Transverse colon (tissue), 4 donors: ENCODE measurements around the gene CENPF. TPM values are rescaled to one million over a fixed set of nuclear protein-coding genes. Genes with fewer than 3 reads are reported as not detected.

ENCODE experiments used
- DNase-seq: peaks from one replicate; pipeline ENCODE4 v3.0.0-alpha.2; 2019
- H3K27ac ChIP-seq, 4 donors: fragments of 200-600 bp; sonication (generic); 2 replicates each; pipeline ENCODE4 v1.5.1; 2016 to 2018; ENCODE audit warnings: inconsistent platforms in 4 of 4
- H3K27me3 ChIP-seq: fragments of 200-600 bp; sonication (generic); 2 replicates; pipeline ENCODE4 v1.5.1; 2017; ENCODE audit warnings: inconsistent platforms
- H3K36me3 ChIP-seq, 4 donors: fragments of 200-600 bp; sonication (generic); 2 replicates each; pipeline ENCODE4 v1.5.1; 2017 to 2019; ENCODE audit warnings: inconsistent platforms in 4 of 4
- H3K4me1 ChIP-seq, 4 donors: fragments of 200-600 bp; sonication (generic); 2 replicates each; pipeline ENCODE4 v1.5.1; 2017 to 2020; ENCODE audit warnings: inconsistent platforms in 4 of 4
- H3K4me3 ChIP-seq, 4 donors: fragments of 200-600 bp; sonication (generic); 1 replicate in 1 of 4; 2 replicates in 3 of 4; pipeline versions ENCODE4 v1.5.1 to v1.6.1; 2017 to 2019; ENCODE audit warnings: inconsistent platforms in 4 of 4
- H3K9me3 ChIP-seq, 2 donors: fragments of 200-600 bp; sonication (generic); 2 replicates each; pipeline ENCODE4 v1.5.1; 2017 to 2019; ENCODE audit warnings: inconsistent platforms in 2 of 2
- CTCF ChIP-seq, 5 experiments: fragments of 200-600 bp in 3 of 5; fragments of 450-650 bp in 2 of 5; sonication (generic) in 3 of 5; IDR thresholded peaks; 1 replicate in 2 of 5; 2 replicates in 3 of 5; pipeline ENCODE4 v1.5.1; 2016 to 2017; ENCODE audit warnings: antibody characterized with exemption in 5 of 5, inconsistent platforms in 3 of 5, mild to moderate bottlenecking in 2 of 5, moderate library complexity in 1 of 5
- EP300 ChIP-seq: sonication (generic); formaldehyde crosslinking; IDR thresholded peaks from one replicate; pipeline ENCODE4 v1.6.1; 2017; ENCODE audit warnings: antibody characterized with exemption, low read depth
- POLR2A ChIP-seq: fragments of 450-650 bp; IDR thresholded peaks from one replicate; pipeline ENCODE4 v1.6.1; 2016; ENCODE audit warnings: antibody characterized with exemption, mild to moderate bottlenecking, moderate library complexity
- POLR2AphosphoS5 ChIP-seq, 3 donors: sonication (generic); formaldehyde crosslinking; IDR thresholded peaks; one replicate each; pipeline ENCODE4 v1.6.1; 2016; ENCODE audit warnings: antibody characterized with exemption in 3 of 3
- WGBS, 2 donors: methylation state at CpG; one replicate each; pipeline ENCODE4 v1.1.5; 2018; ENCODE audit warnings: low coverage in 1 of 2; 5-methylcytosine and 5-hydroxymethylcytosine counted together
- in situ Hi-C, 4 donors: fragments of 200-750 bp; cut with MboI; loops; one replicate each; pipeline versions ENCODE4 v1.15.0 to v1.15.1; 2017; ENCODE audit warnings: low sequenced_read_pairs in 3 of 4, low pct_ligation_motif_present in 1 of 4, low pct_unique_long_range_greater_than_20kb in 1 of 4
- intact Hi-C: fragments of 100-400 bp; cut with DNase I; formaldehyde crosslinking; loops from one replicate; pipeline ENCODE4 v1.15.1; 2023; ENCODE audit warnings: low total_unique reads
- total RNA-seq, 4 donors: library from RNA; depleted of rRNA; stranded (reverse); fragments of >200 nt; gene quantifications; one replicate each; pipeline ENCODE4 v1.1.0, GENCODE V29; 2016

Gene CENPF
- total RNA-seq, 4 donors from 2014 or later, result 1.5 to 49.8 (median 3.4) TPM

- H3K4me1 ChIP-seq, result no peaks in the 10 kb centered on the region
- intact Hi-C loops (no loop called here), in situ Hi-C loops (loop anchor here in 2 of 4 donors (10.0 to 25.0 kb wide), 2 partner anchors 875 to 888 kb away; no protein-coding TSS in a partner anchor)
- no peak for DNase-seq
- H3K27ac ChIP-seq, result no peak overlapping the region
- TF ChIP-seq POLR2AphosphoS5 (IDR thresholded peaks at IDR 0.05) (no peak), EP300 (no peak), POLR2A (no peak), CTCF (IDR thresholded peaks at IDR 0.05) (no peak)
- H3K4me3 ChIP-seq, result no peak overlapping the region
- no peaks in the 10 kb centered on the region for H3K27me3 ChIP-seq
- no peaks in the 10 kb centered on the region for H3K9me3 ChIP-seq
- H3K36me3 ChIP-seq, result no peaks in the 10 kb centered on the region
These were observed 34.1 kb downstream of the CENPF start for GRCh38 chr1:214637125-214637524.

GRCh38 chr1:214637722-214638458 is 34.9 kb downstream of the CENPF start:
- no peaks in the 10 kb centered on the region for H3K4me1 ChIP-seq
- in situ Hi-C loops (loop anchor here in 2 of 4 donors (10.0 to 25.0 kb wide), 2 partner anchors 874 to 887 kb away; no protein-coding TSS in a partner anchor), intact Hi-C loops (no loop called here)
- TF ChIP-seq CTCF (IDR thresholded peaks at IDR 0.05) (peak; percentile 32 to 66 (median 57)), POLR2AphosphoS5 (IDR thresholded peaks at IDR 0.05) (no peak), POLR2A (no peak), EP300 (no peak)
- no peaks in the 10 kb centered on the region for H3K9me3 ChIP-seq
- H3K36me3 ChIP-seq, result no peaks in the 10 kb centered on the region
- H3K4me3 ChIP-seq, result no peak overlapping the region
- 69 to 73% methylated on average over 6 of the region's 6 CpGs for WGBS, 2 donors
- H3K27me3 ChIP-seq, result no peaks in the 10 kb centered on the region
- no peak overlapping the region for H3K27ac ChIP-seq
- peak; percentile 9 for DNase-seq

- no peak overlapping the region for H3K27ac ChIP-seq
- H3K4me3 ChIP-seq, result no peak overlapping the region
- H3K4me1 ChIP-seq, result no peaks in the 10 kb centered on the region
- in situ Hi-C loops (loop anchor here in 2 of 4 donors (10.0 to 25.0 kb wide), 2 partner anchors 874 to 886 kb away; no protein-coding TSS in a partner anchor), intact Hi-C loops (no loop called here)
- H3K9me3 ChIP-seq, result no peaks in the 10 kb centered on the region
- TF ChIP-seq POLR2A, result no peak
- no peak for TF ChIP-seq POLR2AphosphoS5 (IDR thresholded peaks at IDR 0.05)
- no peak for TF ChIP-seq CTCF (IDR thresholded peaks at IDR 0.05)
- no peak for TF ChIP-seq EP300
- no peak for DNase-seq
- 87 to 98% methylated on average over 6 of the region's 6 CpGs for WGBS, 2 donors
- H3K36me3 ChIP-seq, result no peaks in the 10 kb centered on the region
- H3K27me3 ChIP-seq, result no peaks in the 10 kb centered on the region
These were observed 35.4 kb downstream of the CENPF start for GRCh38 chr1:214638459-214638807.

GRCh38 chr1:214638997-214639396 is 36.0 kb downstream of the CENPF start:
- H3K36me3 ChIP-seq, result no peaks in the 10 kb centered on the region
- no peak for DNase-seq
- intact Hi-C loops, result no loop called here
- no peak overlapping the region for H3K4me3 ChIP-seq
- H3K27ac ChIP-seq, result no peak overlapping the region
- H3K4me1 ChIP-seq, result no peaks in the 10 kb centered on the region
- TF ChIP-seq CTCF (IDR thresholded peaks at IDR 0.05), result no peak
- TF ChIP-seq POLR2A, result no peak
- TF ChIP-seq EP300, result no peak
- TF ChIP-seq POLR2AphosphoS5 (IDR thresholded peaks at IDR 0.05), result no peak
- 77 to 80% methylated on average over 3 of the region's 3 CpGs for WGBS, 2 donors
- in situ Hi-C loops, result loop anchor here in 2 of 4 donors (10.0 to 25.0 kb wide), 2 partner anchors 873 to 886 kb away; no protein-coding TSS in a partner anchor
- no peaks in the 10 kb centered on the region for H3K27me3 ChIP-seq
- H3K9me3 ChIP-seq, result no peaks in the 10 kb centered on the region
